ENCODE measurements around the gene LRRC8B.

- no peak for TF ChIP-seq CTCF (IDR thresholded peaks at IDR 0.05)
- TF ChIP-seq POLR2A (IDR thresholded peaks at IDR 0.05) = no peak
Observed at GRCh38 chr1:89620664-89621063, 96.0 kb downstream of the LRRC8B start.
